ENCODE measurements around the gene NAA25. TPM values are rescaled to one million over a fixed set of nuclear protein-coding genes. Genes with fewer than 3 reads are reported as not detected.

The NAA25 gene
- total and polyA plus RNA-seq, 7 donors, result 10.9 to 46.5 (median 28.1) TPM

DNA sequence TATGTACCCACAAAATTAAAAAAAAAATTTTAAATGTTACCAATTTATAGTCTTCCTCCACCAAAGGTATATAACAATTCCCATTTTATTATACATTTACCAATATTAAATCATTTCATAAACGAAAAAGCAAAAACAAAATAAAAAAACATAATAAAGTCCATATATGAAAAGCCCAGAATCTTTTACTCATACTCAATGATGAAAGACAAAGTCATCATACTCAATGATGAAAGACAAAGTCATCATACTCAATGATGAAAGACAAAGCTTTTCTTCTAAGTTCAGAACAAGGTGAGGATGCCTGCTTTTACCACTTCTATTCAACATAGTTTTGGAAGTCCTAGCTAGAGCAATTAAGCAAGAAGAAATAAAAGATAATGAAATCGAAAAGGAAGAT lies 123.8 kb downstream of the NAA25 start:
- 85 to 90% (median 89%) methylated on average over 2 of the region's 2 CpGs for WGBS, 3 donors
- H3K4me1 ChIP-seq, result no peaks in the 10 kb centered on the region
- TF ChIP-seq, protein P1, sequence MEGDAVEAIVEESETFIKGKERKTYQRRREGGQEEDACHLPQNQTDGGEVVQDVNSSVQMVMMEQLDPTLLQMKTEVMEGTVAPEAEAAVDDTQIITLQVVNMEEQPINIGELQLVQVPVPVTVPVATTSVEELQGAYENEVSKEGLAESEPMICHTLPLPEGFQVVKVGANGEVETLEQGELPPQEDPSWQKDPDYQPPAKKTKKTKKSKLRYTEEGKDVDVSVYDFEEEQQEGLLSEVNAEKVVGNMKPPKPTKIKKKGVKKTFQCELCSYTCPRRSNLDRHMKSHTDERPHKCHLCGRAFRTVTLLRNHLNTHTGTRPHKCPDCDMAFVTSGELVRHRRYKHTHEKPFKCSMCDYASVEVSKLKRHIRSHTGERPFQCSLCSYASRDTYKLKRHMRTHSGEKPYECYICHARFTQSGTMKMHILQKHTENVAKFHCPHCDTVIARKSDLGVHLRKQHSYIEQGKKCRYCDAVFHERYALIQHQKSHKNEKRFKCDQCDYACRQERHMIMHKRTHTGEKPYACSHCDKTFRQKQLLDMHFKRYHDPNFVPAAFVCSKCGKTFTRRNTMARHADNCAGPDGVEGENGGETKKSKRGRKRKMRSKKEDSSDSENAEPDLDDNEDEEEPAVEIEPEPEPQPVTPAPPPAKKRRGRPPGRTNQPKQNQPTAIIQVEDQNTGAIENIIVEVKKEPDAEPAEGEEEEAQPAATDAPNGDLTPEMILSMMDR (IDR thresholded peaks at IDR 0.05), result no peak
- H3K27me3 ChIP-seq (ENCODE audit: insufficient read depth in 3 of 3, low read length in 2 of 3), result no peaks in the 10 kb centered on the region
- ATAC-seq, result no peak
- DNase-seq, result no peak
- H3K27ac ChIP-seq, result no peak overlapping the region
- intact Hi-C loops (cut with DNase I), result no loop called here
- no peak overlapping the region for H3K4me3 ChIP-seq
- H3K9me3 ChIP-seq, result no peaks in the 10 kb centered on the region
- H3K36me3 ChIP-seq (ENCODE audit: insufficient read depth in 1 of 2, low read depth in 1 of 2), result peaks cover 0 to 7% of the 10 kb centered on the region in 2 donors

DNA sequence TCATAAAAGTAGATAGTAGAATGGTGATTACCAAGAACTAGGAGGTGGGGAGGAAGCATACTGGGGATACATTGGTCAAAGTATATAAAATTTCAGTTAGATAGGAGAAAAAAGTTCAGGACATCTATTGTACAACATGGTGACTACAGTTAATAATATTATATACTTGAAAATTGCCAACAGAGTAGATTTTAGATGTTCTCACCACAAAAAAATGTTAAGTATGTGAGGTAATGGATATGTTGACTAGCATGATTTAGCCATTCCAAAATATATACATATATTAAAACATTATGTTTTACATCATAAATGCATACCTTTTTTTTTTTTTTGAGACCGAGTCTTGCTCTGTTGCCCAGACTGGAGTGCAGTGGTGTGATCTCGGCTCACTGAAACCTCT lies 126.6 kb downstream of the NAA25 start:
- Histone ChIP-seq H3K9me3 (no peaks in the 10 kb centered on the region), H3K27ac (no peak overlapping the region), H3K4me1 (no peaks in the 10 kb centered on the region), H3K27me3 (ENCODE audit: insufficient read depth in 3 of 3, low read length in 2 of 3) (no peaks in the 10 kb centered on the region), H3K36me3 (ENCODE audit: insufficient read depth in 1 of 2, low read depth in 1 of 2) (no peaks in the 10 kb centered on the region), H3K4me3 (no peak overlapping the region)
- DNase-seq, result no peak
- intact Hi-C loops (cut with DNase I), result no loop called here
- TF ChIP-seq, protein P1 (IDR thresholded peaks at IDR 0.05), result no peak
- no peak for ATAC-seq
- WGBS, 3 donors, result 97 to 100% (median 100%) methylated on average over 2 of the region's 2 CpGs

DNA sequence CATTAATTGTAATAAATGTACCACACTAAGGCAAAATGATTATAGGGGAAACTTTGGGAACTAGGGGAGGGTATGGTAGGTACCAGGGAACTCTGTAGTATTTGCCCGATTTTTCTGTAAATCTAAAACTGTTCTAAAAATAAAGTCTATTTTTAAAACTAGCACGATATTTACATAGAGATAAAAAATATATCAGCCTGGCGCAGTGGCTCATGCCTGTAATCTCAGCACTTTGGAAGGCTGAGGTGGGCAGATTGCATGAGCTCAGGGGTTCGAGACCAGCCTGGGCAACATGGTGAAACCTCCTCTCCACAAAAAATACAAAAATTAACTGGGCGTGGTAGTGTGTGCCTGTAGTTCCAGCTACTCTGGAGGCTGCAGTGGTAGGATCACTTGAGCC lies 128.0 kb downstream of the NAA25 start:
- H3K36me3 ChIP-seq (ENCODE audit: insufficient read depth in 1 of 2, low read depth in 1 of 2), result no peaks in the 10 kb centered on the region
- H3K4me1 ChIP-seq, result no peaks in the 10 kb centered on the region
- H3K27ac ChIP-seq, result no peak overlapping the region
- no peaks in the 10 kb centered on the region for H3K9me3 ChIP-seq
- 88 to 96% (median 88%) methylated on average over 5 of the region's 5 CpGs for WGBS, 3 donors
- intact Hi-C loops (cut with DNase I), result no loop called here
- TF ChIP-seq, protein P1 (IDR thresholded peaks at IDR 0.05), result no peak
- ATAC-seq, result no peak
- no peak for DNase-seq
- H3K4me3 ChIP-seq, result no peak overlapping the region
- no peaks in the 10 kb centered on the region for H3K27me3 ChIP-seq (ENCODE audit: insufficient read depth in 3 of 3, low read length in 2 of 3)

DNA sequence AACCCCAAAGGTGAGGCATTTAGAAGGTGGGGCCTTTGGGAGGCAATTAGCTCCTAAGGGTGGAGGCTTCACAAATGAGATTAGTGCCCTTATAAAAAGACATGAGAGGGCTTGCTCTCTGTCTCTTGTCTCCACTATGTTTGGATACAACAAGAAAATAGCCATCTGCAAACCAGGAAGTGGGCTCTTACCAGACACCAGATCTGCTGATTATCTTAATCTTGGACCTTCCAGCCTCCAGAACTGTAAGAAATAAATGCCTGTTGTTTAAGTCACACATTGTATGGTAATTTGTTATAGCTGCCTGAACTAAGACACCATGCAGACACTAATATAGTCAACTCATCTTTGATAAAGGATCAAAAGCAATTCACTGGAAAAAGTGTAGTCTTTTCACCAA lies 130.0 kb downstream of the NAA25 start:
- TF ChIP-seq, protein P1 (IDR thresholded peaks at IDR 0.05), result no peak

DNA sequence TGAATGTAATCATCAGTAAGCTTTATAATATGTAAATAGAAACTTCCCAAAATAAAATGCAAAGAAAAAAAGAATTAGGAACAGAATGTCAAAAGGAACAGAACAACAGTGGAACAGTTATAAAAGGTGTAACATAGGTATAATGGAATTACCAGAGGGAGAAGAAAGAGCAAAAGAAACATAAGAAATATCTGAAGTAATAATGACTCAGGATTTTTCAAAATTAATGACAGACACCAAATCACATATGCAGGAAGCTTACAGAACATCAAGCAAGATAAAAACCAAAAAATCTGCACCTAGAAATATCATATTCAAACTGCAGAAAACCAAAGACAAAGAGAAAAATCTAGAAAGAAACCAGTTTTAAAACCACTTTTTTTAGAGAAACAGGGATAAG lies 131.7 kb downstream of the NAA25 start:
- intact Hi-C loops (cut with DNase I), result no loop called here
- ATAC-seq, result no peak

More for the DNA sequence above, 130.0 kb downstream of the NAA25 start:
- H3K27ac ChIP-seq, result no peak overlapping the region
- H3K36me3 ChIP-seq (ENCODE audit: insufficient read depth in 1 of 2, low read depth in 1 of 2), result no peaks in the 10 kb centered on the region
- intact Hi-C loops (cut with DNase I), result no loop called here
- ATAC-seq, result no peak
- DNase-seq, result no peak
- no peaks in the 10 kb centered on the region for H3K27me3 ChIP-seq (ENCODE audit: insufficient read depth in 3 of 3, low read length in 2 of 3)
- H3K4me1 ChIP-seq, result no peaks in the 10 kb centered on the region
- H3K9me3 ChIP-seq, result no peaks in the 10 kb centered on the region
- H3K4me3 ChIP-seq, result no peak overlapping the region

More for the DNA sequence above, 131.7 kb downstream of the NAA25 start:
- TF ChIP-seq, protein P1 (IDR thresholded peaks at IDR 0.05), result no peak
- no peaks in the 10 kb centered on the region for H3K9me3 ChIP-seq
- no peaks in the 10 kb centered on the region for H3K27me3 ChIP-seq (ENCODE audit: insufficient read depth in 3 of 3, low read length in 2 of 3)
- no peak overlapping the region for H3K27ac ChIP-seq
- H3K36me3 ChIP-seq (ENCODE audit: insufficient read depth in 1 of 2, low read depth in 1 of 2), result no peaks in the 10 kb centered on the region
- H3K4me1 ChIP-seq, result no peaks in the 10 kb centered on the region
- H3K4me3 ChIP-seq, result no peak overlapping the region
- DNase-seq, result no peak
